ENCODE data around the gene ALK.

DNA sequence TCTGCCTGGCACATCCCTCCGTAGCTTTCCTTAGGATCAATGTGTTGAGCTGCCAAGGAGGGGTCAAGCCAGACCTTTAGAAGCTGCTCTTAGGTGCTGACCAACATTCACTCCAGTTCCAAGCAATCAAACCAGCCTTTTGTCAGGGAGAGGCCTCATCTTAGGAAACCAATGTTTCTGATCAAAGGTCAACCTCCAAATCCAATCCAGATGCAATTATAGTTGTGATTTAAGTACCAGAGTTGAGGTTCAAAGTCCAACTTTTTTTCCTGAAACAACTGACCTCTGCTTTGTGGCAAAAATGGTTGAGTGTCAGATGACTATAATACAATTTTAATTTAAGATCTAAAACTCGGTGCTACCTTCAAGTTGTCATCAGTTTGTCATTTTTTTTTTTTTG is 303.4 kb downstream of the ALK start:
- TF ChIP-seq, protein P1, sequence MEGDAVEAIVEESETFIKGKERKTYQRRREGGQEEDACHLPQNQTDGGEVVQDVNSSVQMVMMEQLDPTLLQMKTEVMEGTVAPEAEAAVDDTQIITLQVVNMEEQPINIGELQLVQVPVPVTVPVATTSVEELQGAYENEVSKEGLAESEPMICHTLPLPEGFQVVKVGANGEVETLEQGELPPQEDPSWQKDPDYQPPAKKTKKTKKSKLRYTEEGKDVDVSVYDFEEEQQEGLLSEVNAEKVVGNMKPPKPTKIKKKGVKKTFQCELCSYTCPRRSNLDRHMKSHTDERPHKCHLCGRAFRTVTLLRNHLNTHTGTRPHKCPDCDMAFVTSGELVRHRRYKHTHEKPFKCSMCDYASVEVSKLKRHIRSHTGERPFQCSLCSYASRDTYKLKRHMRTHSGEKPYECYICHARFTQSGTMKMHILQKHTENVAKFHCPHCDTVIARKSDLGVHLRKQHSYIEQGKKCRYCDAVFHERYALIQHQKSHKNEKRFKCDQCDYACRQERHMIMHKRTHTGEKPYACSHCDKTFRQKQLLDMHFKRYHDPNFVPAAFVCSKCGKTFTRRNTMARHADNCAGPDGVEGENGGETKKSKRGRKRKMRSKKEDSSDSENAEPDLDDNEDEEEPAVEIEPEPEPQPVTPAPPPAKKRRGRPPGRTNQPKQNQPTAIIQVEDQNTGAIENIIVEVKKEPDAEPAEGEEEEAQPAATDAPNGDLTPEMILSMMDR (IDR thresholded peaks at IDR 0.05): no peak
- TF ChIP-seq ZFX (IDR thresholded peaks at IDR 0.05; ENCODE audit: borderline replicate concordance): no peak

All from 22Rv1 (cell line).